A172 (cell line): ENCODE results near the gene RASGEF1C. TPM values are rescaled to one million over a fixed set of nuclear protein-coding genes. Genes with fewer than 3 reads are reported as not detected.
"Not testable (repeated sequence)": the region's sequence is repeated elsewhere in the genome, so short reads cannot be mapped to it uniquely, and the experiment has no call there.

Source experiments
- DNase-seq: peaks from one replicate; pipeline ENCODE4 v3.0.0-alpha.2; 2015; ENCODE audit warnings: low spot score
- total RNA-seq: library from RNA; depleted of rRNA; stranded (reverse); fragments of >200 nt; shearing (Covaris generic); gene quantifications from 2 replicates; pipeline ENCODE4 v1.2.3, GENCODE V29; 2014

RASGEF1C gene
- total RNA-seq, 1 experiment from 2014 or later, result 0.17 TPM

GRCh38 chr5:180211761-180212035 lies 2.7 kb upstream of the RASGEF1C start:
- DNase-seq, result no peak

- DNase-seq, result no peak
These were observed 2.1 kb upstream of the RASGEF1C start for GRCh38 chr5:180210961-180211760.

DNA sequence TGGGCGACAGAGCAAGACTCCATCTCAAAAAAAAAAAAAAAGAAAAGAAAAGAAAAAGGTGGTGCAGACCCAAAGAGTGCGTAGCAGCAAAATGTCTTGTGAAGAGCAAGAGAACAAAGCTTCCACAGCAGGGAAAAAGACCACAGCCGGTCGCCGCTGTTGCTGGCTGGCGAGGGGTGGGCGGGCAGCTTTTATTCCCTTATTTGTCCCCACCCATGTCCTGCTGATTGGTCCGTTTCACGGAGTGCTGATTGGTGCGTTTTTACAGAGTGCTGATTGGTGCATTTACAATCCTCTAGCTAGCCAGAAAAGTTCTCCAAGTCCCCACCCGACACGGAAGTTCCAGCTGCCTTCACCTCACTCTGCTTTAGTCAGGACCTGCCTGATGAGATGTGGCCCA lies 1.1 kb upstream of the RASGEF1C start:
- not testable (repeated sequence) for DNase-seq

DNA sequence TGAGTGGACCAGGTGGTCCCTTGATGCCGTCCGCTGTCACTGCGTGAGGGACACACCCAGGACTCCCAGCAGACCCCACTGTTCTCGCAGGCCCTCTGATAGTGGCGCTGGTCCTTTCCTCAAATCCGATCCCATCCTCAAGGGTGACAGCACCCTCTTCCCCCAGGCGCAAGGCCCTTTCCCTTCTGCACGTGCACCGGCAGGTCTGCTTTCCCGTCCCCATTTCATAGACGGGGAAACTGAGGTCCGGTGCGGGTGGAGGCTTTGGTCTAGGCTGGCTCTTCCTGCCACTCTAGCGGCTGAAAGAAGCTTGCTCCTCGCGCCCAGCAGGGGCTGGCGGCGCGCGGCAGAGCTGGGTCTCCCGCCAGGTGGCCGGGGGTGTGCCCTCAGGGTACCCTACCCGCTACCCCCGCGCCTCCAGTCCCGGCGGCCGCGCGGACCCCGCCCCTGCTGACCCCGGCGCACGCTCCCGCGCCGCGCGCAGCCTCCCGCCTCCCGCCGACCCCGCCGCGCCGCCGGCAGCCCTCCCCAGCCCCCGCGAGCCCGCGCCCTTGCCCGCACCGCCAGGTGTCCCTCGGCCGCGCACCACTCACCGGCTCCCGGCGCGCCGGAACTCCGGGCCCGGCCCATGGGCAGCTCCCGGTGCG lies 453 bp downstream of the RASGEF1C start:
- DNase-seq, result no peak

- DNase-seq, result no peak
These were observed 975 bp downstream of the RASGEF1C start for GRCh38 chr5:180208038-180208434.

DNA sequence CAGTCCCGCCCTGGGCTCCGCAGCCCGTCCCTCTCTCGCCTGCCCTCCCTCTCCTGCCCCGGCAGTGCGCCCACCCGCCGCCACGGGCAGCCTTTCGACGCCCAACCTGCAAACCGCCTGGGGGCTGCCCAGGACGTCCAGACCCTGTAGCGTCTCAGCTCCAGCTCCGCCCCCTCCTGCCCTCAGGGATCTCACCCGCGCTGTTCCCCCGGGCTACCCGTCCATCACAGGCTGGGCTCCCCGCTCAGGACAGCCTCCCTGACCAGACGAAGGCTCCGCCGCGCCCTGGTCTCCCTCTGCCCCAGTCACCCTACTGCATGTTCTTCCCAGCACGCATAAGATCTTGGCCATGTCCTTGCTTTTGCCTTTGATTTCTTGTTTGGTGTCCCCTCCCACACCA lies 1.4 kb downstream of the RASGEF1C start:
- DNase-seq, result no peak

DNA sequence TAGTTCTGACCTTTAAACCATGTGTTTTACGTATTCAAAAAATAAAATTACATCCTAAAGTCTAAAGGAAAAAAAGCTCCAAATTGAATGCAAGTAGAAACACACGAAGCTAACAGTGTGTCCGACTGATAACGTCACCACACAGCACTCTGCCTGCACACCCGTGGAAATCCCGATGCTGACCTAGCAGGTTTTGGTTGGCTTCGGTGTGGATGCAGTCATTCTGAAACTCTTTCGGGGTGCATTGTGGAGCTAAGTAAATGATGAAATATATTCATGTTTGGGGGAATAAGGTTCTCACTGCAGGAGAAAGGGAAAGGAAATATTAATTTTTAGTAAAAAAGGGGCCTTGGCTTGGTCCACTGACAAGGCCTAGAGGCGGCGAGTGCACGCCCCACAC lies 2.0 kb downstream of the RASGEF1C start:
- DNase-seq, result no peak

- DNase-seq, result no peak
These were observed 3.1 kb downstream of the RASGEF1C start for GRCh38 chr5:180205916-180206315.

DNA sequence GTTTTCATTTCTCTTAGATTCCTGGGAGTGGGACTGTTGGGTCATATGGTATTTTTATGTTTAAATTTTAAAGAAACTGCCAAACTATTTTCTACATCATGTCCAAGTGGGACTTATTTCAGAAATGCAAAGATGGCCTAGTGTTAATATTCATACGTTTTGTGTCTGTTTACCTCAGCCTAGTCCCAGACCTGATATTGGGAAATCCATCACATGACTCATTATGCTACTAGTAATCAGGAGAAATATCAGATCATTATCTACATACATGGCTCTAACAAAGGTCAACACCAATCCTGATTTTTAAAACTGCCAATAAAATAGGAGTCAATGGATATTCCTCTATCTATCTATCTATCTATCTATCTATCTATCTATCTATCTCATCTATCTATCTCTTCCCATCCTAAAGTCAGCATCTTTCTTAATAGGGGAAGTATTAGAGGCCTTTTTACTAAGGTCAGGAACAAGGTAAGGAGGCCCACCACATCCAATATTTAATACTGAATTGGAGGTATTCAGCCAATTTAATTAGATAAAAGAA lies 4.7 kb downstream of the RASGEF1C start:
- DNase-seq, result no peak

DNA sequence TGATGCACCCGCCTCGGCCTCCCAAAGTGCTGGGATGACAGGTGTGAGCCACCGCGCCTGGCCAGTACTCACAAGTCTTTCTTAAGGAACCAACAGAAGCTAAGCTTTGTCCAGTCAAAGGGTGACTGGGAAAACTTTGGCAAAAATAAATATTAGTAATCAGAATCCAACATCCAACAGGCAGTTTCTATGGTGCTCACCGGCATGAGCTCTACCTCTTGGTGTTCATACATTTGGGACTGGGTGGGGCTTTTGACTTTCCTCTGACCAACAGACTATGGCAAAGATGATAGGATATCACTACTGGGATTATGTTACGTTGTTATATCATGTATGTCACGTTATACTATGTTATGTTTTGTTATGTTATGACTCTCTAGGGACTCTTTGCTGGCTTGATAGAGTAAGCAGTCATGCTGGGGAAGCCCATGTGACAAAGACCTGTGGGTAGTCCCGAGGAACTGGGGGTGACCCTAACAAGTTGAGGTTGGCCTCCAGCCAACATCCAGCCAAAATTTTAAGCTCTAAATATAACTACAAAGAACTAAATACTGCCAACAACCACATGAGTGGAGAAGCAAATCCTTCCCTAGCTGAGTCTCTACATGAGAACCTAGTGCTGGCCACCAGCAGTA lies 6.0 kb downstream of the RASGEF1C start:
- no peak for DNase-seq

GRCh38 chr5:180201051-180201987 lies 7.7 kb downstream of the RASGEF1C start:
- no peak for DNase-seq

- DNase-seq, result no peak
These were observed 9.6 kb downstream of the RASGEF1C start for GRCh38 chr5:180199390-180199789.

DNA sequence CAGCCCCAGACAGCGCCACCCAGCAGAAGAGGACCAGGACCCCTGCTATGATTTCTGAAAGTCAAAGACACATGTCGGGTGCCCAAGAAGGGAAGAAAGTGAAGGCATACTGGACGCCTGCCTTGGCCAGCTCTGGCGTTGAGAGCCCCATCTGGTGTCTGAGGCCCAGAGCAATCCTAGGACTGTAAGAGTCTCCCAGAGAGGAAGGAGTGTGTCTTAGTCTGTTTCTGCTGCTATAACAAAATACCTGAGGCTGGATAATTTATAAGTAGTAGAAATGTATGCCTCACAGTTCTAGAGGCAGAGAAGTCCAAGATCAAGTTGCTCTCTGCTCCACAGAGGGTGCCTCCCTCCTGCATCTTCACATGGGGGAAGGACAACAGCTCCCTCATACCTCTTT lies 10.8 kb downstream of the RASGEF1C start:
- no peak for DNase-seq

DNA sequence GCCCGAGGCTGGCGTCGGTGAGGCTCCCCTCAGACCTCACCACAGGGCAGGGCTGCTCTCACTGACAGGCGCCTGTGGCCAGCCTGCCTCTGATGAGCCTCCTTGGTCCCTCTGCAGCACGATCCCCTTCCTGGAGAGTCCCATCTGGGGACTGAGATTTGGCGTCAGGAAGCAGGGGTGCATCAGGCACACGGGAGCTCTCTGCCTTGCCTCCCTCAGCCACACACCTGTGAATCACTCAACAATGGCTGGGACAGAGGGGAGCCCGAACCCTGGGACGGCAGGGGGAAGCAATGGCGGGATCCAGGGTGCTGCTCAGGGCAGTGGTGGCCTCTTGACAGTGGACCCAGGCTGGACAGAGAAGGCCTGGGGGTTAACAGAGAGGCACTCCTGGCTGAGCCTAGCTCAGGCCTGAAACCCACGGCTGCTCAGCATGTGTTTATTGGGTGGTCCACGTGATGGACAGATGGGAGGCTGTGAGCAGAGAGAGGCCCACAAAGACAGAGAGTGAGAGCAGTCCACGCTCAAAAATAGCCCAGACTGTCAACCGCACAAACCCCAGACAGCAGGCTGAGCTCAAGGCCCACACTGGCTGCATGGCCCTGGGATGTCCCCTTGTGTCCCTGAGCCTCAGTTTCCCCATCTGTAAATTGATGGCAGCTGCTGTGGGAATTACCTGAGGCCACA lies 11.9 kb downstream of the RASGEF1C start:
- no peak for DNase-seq

GRCh38 chr5:180194410-180195345 lies 14.3 kb downstream of the RASGEF1C start:
- DNase-seq, result no peak

DNA sequence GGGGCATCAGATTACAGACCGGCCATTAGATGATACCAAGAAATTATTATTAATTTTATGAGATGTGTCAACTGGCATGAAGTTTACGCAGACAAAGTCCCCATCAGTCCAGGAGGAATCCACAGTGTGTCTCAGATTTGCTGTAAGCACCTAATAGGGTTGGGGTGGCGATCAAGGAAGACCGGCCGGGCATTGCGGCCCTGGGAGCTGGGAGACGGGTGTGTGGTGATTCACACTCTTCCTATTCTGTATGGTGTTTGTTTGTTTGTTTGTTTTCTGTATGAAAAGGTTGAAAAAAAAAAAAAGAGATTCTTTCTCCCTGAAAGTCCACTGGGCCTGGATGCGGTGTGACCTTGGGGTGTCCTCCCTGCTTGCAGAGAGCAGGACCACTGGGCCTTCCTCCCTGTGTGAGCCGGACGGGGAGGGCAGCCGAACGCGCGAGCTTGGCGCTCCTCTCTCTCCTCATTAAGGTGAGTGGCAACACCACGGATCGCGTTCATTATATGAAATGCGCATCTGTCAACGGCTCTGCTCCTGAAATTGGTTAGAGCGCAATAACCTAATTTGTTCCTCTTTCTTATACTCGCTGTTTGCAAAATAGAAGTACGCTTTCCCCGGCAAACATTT lies 15.1 kb downstream of the RASGEF1C start:
- no peak for DNase-seq

- DNase-seq, result no peak
These were observed 17.3 kb downstream of the RASGEF1C start for GRCh38 chr5:180191716-180192115.

GRCh38 chr5:180187767-180188166 lies 21.2 kb downstream of the RASGEF1C start:
- no peak for DNase-seq

- DNase-seq, result no peak
These were observed 28.2 kb downstream of the RASGEF1C start for GRCh38 chr5:180180846-180181245.

DNA sequence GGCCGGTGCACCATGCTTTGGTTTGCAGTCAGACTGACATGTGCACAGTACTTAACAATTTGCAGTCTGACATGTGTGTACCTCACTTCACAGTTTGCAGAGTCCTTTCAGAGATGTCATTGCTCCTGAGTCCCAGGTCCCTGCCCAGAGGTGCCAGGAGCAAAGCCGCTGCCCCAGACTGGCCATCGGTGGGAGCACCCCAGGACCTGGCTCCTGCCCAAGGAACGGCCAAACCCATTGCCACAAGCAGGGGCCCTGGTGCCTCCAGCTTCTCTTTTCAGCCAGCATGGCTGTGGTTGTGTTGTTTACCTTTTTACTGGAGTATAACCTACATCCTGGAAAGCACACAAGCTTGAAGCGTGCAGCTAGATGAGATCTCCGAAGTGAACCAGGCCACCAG lies 28.6 kb downstream of the RASGEF1C start:
- DNase-seq, result no peak
